Medulla oblongata (tissue), 1 donor: ENCODE data around the gene RSPH9.
A peak's percentile ranks its signal among the peaks of the same experiment; 100 is the strongest.

ENCODE experiments used
- DNase-seq: peaks from one replicate; pipeline ENCODE4 v3.0.0-alpha.2; 2015; ENCODE audit errors: extremely low spot score

The RSPH9 gene, protein sequence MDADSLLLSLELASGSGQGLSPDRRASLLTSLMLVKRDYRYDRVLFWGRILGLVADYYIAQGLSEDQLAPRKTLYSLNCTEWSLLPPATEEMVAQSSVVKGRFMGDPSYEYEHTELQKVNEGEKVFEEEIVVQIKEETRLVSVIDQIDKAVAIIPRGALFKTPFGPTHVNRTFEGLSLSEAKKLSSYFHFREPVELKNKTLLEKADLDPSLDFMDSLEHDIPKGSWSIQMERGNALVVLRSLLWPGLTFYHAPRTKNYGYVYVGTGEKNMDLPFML

GRCh38 chr6:43644940-43645612, at the start of gene RSPH9:
TSS of gene RSPH9 (plus strand) at chr6:43645036. CDS start at chr6:43645099, 63 bp downstream.
- DNase-seq, result no peak

DNA sequence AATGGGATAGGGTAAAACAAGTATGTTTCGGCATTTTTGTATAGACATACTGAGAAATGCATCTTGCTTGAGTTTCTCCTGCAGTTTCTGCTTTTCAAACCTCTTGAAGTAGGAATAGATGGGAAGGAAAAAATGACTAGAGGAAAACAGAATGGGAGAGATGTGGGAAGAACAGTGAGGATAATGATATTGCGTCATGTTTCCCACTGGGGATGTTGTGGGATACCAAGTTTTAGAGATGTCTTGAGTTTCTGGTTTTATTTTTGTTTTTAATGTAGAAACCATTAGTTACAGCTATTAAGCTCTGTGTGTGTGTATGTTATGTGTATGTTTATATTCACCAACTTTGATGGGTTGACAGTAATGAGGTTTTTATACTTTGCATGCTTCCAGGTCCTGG, 44.2 kb upstream of the RSPH9 start:
- DNase-seq, result no peak

GRCh38 chr6:43604174-43604573, 40.7 kb upstream of the RSPH9 start:
- no peak for DNase-seq

DNA sequence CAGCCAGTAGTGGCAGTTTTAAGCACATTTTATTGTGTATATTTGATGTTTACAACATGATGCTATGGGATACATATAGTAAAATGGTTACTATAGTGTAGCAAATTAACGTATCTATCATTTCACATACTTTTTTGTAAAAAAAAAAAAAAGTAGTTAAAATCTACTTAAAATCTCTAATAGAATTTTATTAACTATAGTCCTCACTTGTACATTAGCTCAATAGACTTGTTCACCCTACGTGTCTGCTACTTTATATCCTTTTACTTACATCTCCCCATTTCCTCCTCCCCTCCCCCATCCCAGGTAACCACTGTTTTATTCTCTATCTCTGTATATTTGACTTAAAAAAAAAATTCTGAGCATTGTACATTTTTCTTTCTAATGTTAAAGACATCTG, 38.8 kb upstream of the RSPH9 start:
- no peak for DNase-seq

DNA sequence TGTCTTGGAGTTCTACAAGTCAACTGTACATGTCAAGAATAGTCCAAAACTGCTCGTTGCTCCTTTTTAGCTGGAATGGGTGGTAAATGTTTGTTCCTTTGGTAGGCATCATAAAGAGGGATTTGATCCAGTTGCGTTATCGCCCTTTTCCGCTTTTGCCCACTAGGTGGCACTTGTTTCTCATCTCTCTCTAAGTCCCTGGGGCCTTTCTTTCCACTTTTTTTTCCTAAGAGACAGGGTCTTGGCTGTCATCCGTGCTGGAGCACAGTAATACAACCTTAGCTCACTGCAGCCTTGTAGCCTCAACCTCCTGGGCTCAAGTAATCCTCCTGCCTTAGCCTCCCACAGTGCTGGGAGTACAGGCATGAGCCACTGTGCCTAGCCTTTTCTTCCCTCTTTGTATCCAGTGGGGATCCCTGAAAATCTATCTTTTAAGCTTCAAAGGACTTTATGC, 36.5 kb upstream of the RSPH9 start:
- peak; percentile 85 for DNase-seq

- no peak for DNase-seq
These were observed 36.0 kb upstream of the RSPH9 start for GRCh38 chr6:43608807-43609206.

DNA sequence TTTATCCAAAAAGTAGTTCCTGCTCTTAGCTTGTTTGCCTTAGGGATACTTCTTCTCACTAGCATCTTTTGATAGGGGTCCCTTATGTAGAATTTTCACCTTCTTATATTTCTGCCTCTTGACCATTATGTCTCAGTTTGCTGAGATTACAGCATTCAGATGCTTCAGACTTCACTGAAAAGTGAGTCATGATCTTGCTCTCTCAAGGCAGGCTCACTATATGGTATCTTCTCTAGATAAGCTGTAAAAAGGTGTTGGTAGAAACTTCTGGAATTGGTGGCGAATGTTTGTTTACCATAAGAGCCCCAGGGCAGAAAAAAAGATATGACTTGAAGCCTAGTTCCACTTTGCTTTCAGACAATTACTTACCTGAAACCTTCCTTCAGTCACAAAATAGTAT, 35.4 kb upstream of the RSPH9 start:
- DNase-seq, result no peak

- DNase-seq, result no peak
These were observed 34.4 kb upstream of the RSPH9 start for GRCh38 chr6:43610431-43610830.

GRCh38 chr6:43613721-43614395, 31.0 kb upstream of the RSPH9 start:
- DNase-seq, result no peak

- DNase-seq, result no peak
These were observed 30.5 kb upstream of the RSPH9 start for GRCh38 chr6:43614396-43614730.

DNA sequence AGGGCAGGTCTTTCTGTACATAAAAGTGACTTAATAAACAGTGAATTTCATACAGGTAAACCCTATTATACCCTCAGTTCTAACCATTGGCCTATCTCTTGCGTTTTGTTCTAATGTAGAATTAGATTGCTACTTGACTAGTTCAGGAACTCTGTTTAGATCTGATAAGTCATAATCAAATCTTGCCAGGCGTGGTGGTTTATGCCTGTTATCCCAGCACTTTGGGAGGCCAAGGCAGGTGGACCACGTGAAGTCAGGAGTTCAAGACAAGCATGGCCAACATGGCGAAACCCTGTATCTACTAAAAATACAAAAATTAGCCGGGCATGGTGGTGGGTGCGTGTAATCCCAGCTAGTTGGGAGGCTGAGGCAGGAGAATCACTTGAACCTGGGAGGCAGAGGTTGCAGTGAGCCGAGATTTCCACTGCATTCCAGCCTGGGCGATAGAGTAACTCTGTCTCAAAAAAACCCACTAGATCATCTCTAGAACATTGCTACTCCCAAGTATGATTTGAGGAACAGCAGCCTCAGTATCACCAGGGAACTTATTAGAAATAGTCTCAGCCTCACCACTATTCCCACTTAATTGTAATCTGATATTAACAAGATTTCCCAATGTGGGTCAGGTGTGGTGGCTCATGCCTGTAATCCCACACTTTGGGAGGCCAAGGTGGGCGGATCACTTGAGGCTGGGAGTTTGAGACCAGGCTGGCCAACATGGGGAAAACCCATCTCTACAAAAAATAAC, 27.9 kb upstream of the RSPH9 start:
- DNase-seq, result no peak

DNA sequence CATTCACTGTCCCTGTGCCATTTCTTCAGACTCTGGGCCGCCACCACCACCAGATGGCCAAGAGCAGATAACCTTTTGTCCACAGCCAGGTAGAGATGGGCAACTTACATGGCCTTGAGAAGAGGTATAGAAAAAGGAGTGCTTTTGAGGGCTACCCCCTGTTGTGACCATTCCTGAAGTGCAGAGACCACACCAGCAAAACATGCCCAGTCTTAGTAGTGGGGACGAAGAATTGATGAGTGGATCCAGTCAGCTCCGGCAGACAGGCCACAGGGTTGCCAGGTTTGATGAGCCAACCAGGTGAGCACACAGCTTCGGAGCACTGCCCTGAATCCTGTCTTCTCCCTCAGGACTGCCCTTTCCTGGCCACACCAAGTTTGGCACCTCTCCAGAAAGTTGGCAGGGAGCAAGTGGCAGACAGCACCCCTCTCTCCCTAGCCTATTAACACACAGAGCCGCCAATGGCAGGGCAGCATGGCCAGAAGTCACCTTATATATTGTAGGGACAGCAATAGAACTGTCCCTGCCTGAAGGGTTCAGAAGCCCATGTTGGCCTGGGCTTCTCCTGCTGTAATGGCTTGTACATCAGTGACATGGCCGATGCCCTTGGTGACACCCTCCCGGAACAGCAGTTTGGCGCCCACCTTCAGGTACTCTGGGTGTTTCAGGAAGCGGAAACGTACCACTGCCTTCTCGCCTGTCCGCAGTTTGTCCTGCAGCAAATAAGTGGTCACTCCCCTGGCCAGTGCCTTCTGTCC, 23.6 kb upstream of the RSPH9 start:
- no peak for DNase-seq

- no peak for DNase-seq
These were observed 23.0 kb upstream of the RSPH9 start for GRCh38 chr6:43621836-43622180.

DNA sequence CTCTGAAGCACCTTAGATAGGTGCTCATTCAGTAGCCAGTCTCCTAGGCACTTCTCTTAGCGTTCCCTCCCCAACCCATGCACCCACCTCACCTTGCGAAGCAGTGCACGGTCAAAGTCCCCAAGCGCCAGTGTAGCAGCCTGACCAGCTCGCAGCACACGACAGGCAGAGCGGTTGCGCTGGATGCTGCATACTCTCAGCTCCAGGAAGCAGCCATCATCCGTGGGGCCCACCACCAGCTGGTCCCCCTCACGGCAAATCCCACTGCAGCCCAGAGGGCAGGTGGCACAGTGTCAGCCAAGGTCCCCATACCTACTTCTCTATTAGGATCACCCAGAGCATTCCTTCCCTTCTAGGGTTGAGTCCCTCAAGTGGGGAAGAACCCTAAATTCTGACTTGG, 22.3 kb upstream of the RSPH9 start:
- no peak for DNase-seq

GRCh38 chr6:43623880-43624785, 20.7 kb upstream of the RSPH9 start:
- DNase-seq, result no peak

- DNase-seq, result no peak
These were observed 20.0 kb upstream of the RSPH9 start for GRCh38 chr6:43624786-43625288.

DNA sequence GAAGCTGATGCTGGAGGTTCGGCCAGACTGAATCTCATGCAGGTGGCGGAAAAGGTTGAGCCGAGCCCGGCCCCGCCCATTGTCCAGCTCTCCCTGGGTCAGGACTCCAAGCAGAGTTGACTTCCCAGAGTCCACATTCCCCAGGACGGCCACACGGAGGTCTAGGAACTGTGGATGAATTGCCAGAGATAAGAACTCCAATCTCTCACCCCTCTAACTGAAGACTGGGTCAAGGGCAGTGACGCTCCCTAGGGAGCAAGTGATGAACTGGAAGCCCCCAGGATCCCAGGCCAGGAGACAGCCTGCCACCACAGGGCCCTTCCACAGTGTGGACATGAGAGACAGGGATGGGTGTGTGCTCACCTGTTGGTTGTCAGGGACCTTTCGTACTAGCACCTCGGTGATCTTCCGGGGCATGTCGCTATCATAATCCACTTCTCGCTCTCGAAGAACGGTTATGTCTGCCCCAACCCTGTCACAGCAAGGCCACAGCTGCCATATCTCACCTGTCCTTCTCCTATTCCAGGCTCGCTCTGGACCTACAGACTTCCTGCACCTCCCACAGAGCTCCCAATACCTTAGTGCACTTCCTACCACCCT, 19.3 kb upstream of the RSPH9 start:
- DNase-seq, result no peak

- peak; percentile 67 for DNase-seq
These were observed 17.6 kb upstream of the RSPH9 start for GRCh38 chr6:43627008-43627825.
